Memory B cell (primary cell): ENCODE measurements around the gene LOXHD1.

Source experiments
- ATAC-seq: fragments of 150-1000 bp; cut with Tn5 transposase; 2 replicates; pipeline ENCODE4 v1.10.0; 2021; ENCODE audit warnings: low read depth, mild to moderate bottlenecking, moderate library complexity
- DNase-seq, 2 donors: peaks; one replicate each; pipeline ENCODE4 v3.0.0; 2022; ENCODE audit warnings: low spot score in 2 of 2
- H3K27ac Mint-ChIP-seq: one replicate; pipeline ENCODE4 v1.8.0; 2022; ENCODE audit warnings: mild to moderate bottlenecking, moderate library complexity, mixed read lengths
- H3K27me3 Mint-ChIP-seq: one replicate; pipeline ENCODE4 v1.8.0; 2022; ENCODE audit warnings: mixed read lengths
- H3K36me3 Mint-ChIP-seq: one replicate; pipeline ENCODE4 v1.8.0; 2022; ENCODE audit warnings: mild to moderate bottlenecking, mixed read lengths
- H3K4me1 Mint-ChIP-seq: one replicate; pipeline ENCODE4 v1.8.0; 2022; ENCODE audit warnings: mixed read lengths
- H3K4me3 Mint-ChIP-seq: one replicate; pipeline ENCODE4 v1.8.0; 2022; ENCODE audit warnings: mild to moderate bottlenecking, moderate library complexity, mixed read lengths
- H3K9me3 Mint-ChIP-seq: one replicate; pipeline ENCODE4 v1.8.0; 2022; ENCODE audit warnings: mixed read lengths

Gene LOXHD1

GRCh38 chr18:46591783-46592391 is 65.1 kb downstream of the LOXHD1 start:
- H3K27ac Mint-ChIP-seq, result no peak overlapping the region
- H3K36me3 Mint-ChIP-seq, result no peaks in the 10 kb centered on the region
- no peaks in the 10 kb centered on the region for H3K9me3 Mint-ChIP-seq
- ATAC-seq (no peak), DNase-seq (no peak)
- no peak overlapping the region for H3K4me3 Mint-ChIP-seq
- no peaks in the 10 kb centered on the region for H3K4me1 Mint-ChIP-seq
- H3K27me3 Mint-ChIP-seq, result peaks cover 7% of the 10 kb centered on the region

GRCh38 chr18:46590103-46590502 is 66.9 kb downstream of the LOXHD1 start:
- Mint-ChIP-seq H3K4me1 (no peaks in the 10 kb centered on the region), H3K27ac (no peak overlapping the region), H3K36me3 (no peaks in the 10 kb centered on the region), H3K4me3 (no peak overlapping the region), H3K27me3 (peaks cover 7% of the 10 kb centered on the region), H3K9me3 (no peaks in the 10 kb centered on the region)
- ATAC-seq, result no peak
- DNase-seq, result no peak

GRCh38 chr18:46588971-46589660 is 67.9 kb downstream of the LOXHD1 start:
- no peak for ATAC-seq
- no peak for DNase-seq
- Mint-ChIP-seq H3K27me3 (peaks cover 6% of the 10 kb centered on the region), H3K36me3 (no peaks in the 10 kb centered on the region), H3K27ac (no peak overlapping the region), H3K4me3 (no peak overlapping the region), H3K9me3 (no peaks in the 10 kb centered on the region), H3K4me1 (no peaks in the 10 kb centered on the region)

GRCh38 chr18:46587600-46587999 is 69.4 kb downstream of the LOXHD1 start:
- no peaks in the 10 kb centered on the region for H3K36me3 Mint-ChIP-seq
- H3K27ac Mint-ChIP-seq, result no peak overlapping the region
- ATAC-seq, result no peak
- H3K4me3 Mint-ChIP-seq, result no peak overlapping the region
- no peak for DNase-seq
- no peaks in the 10 kb centered on the region for H3K4me1 Mint-ChIP-seq
- peaks cover 2% of the 10 kb centered on the region for H3K9me3 Mint-ChIP-seq
- H3K27me3 Mint-ChIP-seq, result peaks cover 5% of the 10 kb centered on the region

- DNase-seq, result no peak
- H3K4me1 Mint-ChIP-seq, result no peaks in the 10 kb centered on the region
- ATAC-seq, result no peak
- H3K36me3 Mint-ChIP-seq, result peaks cover 5% of the 10 kb centered on the region
- H3K27ac Mint-ChIP-seq, result no peak overlapping the region
- no peak overlapping the region for H3K4me3 Mint-ChIP-seq
- peaks cover 17% of the 10 kb centered on the region for H3K9me3 Mint-ChIP-seq
- peaks cover 9% of the 10 kb centered on the region for H3K27me3 Mint-ChIP-seq
Measured at GRCh38 chr18:46583711-46584110, 73.3 kb downstream of the LOXHD1 start.

GRCh38 chr18:46581648-46582047 is 75.4 kb downstream of the LOXHD1 start:
- ATAC-seq, result no peak
- Mint-ChIP-seq H3K27me3 (peaks cover 12% of the 10 kb centered on the region), H3K4me3 (no peak overlapping the region), H3K9me3 (peaks cover 17% of the 10 kb centered on the region), H3K36me3 (peaks cover 5% of the 10 kb centered on the region), H3K4me1 (no peaks in the 10 kb centered on the region), H3K27ac (no peak overlapping the region)
- no peak for DNase-seq

- Mint-ChIP-seq H3K27ac (no peak overlapping the region), H3K27me3 (peaks cover 16% of the 10 kb centered on the region), H3K4me3 (no peak overlapping the region), H3K9me3 (peaks cover 21% of the 10 kb centered on the region), H3K36me3 (peaks cover 5% of the 10 kb centered on the region), H3K4me1 (no peaks in the 10 kb centered on the region)
- DNase-seq (no peak), ATAC-seq (no peak)
Measured at GRCh38 chr18:46578987-46579386, 78.0 kb downstream of the LOXHD1 start.

- ATAC-seq, result no peak
- peaks cover 12% of the 10 kb centered on the region for H3K27me3 Mint-ChIP-seq
- H3K4me1 Mint-ChIP-seq, result no peaks in the 10 kb centered on the region
- H3K27ac Mint-ChIP-seq, result no peak overlapping the region
- H3K9me3 Mint-ChIP-seq, result peaks cover 18% of the 10 kb centered on the region
- DNase-seq, result no peak
- no peak overlapping the region for H3K4me3 Mint-ChIP-seq
- peaks cover 5% of the 10 kb centered on the region for H3K36me3 Mint-ChIP-seq
Measured at GRCh38 chr18:46577546-46577945, 79.5 kb downstream of the LOXHD1 start.

GRCh38 chr18:46575851-46576250 is 81.2 kb downstream of the LOXHD1 start:
- Mint-ChIP-seq H3K4me3 (no peak overlapping the region), H3K27ac (no peak overlapping the region), H3K27me3 (peaks cover 11% of the 10 kb centered on the region), H3K4me1 (no peaks in the 10 kb centered on the region), H3K36me3 (peaks cover 2% of the 10 kb centered on the region), H3K9me3 (peaks cover 9% of the 10 kb centered on the region)
- no peak for ATAC-seq
- peak in 1 of 2 donors; percentile 0 for DNase-seq

GRCh38 chr18:46574743-46575115 is 82.3 kb downstream of the LOXHD1 start:
- Mint-ChIP-seq H3K27ac (no peak overlapping the region), H3K9me3 (peaks cover 5% of the 10 kb centered on the region), H3K4me3 (no peak overlapping the region), H3K36me3 (peaks cover under 1% of the 10 kb centered on the region), H3K27me3 (peaks cover 9% of the 10 kb centered on the region), H3K4me1 (no peaks in the 10 kb centered on the region)
- DNase-seq (peak in 1 of 2 donors; percentile 1), ATAC-seq (no peak)

- H3K27me3 Mint-ChIP-seq, result peaks cover 8% of the 10 kb centered on the region
- no peaks in the 10 kb centered on the region for H3K4me1 Mint-ChIP-seq
- H3K4me3 Mint-ChIP-seq, result no peak overlapping the region
- no peak for ATAC-seq
- H3K27ac Mint-ChIP-seq, result no peak overlapping the region
- H3K9me3 Mint-ChIP-seq, result peaks cover 4% of the 10 kb centered on the region
- no peak for DNase-seq
- no peaks in the 10 kb centered on the region for H3K36me3 Mint-ChIP-seq
Measured at GRCh38 chr18:46574000-46574742, 82.8 kb downstream of the LOXHD1 start.

- H3K27ac Mint-ChIP-seq, result no peak overlapping the region
- H3K4me3 Mint-ChIP-seq, result no peak overlapping the region
- ATAC-seq (no peak), DNase-seq (no peak)
- H3K36me3 Mint-ChIP-seq, result no peaks in the 10 kb centered on the region
- no peaks in the 10 kb centered on the region for H3K4me1 Mint-ChIP-seq
- H3K27me3 Mint-ChIP-seq, result peaks cover 7% of the 10 kb centered on the region
- H3K9me3 Mint-ChIP-seq, result peaks cover 4% of the 10 kb centered on the region
Measured at GRCh38 chr18:46573156-46573555, 83.9 kb downstream of the LOXHD1 start.

- DNase-seq (no peak), ATAC-seq (no peak)
- Mint-ChIP-seq H3K4me3 (no peak overlapping the region), H3K27me3 (peaks cover 5% of the 10 kb centered on the region), H3K27ac (no peak overlapping the region), H3K9me3 (peaks cover 4% of the 10 kb centered on the region), H3K4me1 (no peaks in the 10 kb centered on the region), H3K36me3 (no peaks in the 10 kb centered on the region)
Measured at GRCh38 chr18:46571756-46572155, 85.3 kb downstream of the LOXHD1 start.

GRCh38 chr18:46570666-46571065 is 86.4 kb downstream of the LOXHD1 start:
- Mint-ChIP-seq H3K27me3 (peaks cover 3% of the 10 kb centered on the region), H3K4me3 (no peak overlapping the region), H3K27ac (no peak overlapping the region), H3K4me1 (no peaks in the 10 kb centered on the region), H3K9me3 (no peaks in the 10 kb centered on the region), H3K36me3 (no peaks in the 10 kb centered on the region)
- DNase-seq, result no peak
- no peak for ATAC-seq
